ENCODE results near the gene HSFX3.

HSFX3 gene

GRCh38 chrX:149515954-149516602 is 33.6 kb downstream of the HSFX3 start:
- Histone ChIP-seq H3K4me3 (ENCODE audit: insufficient read length, low read depth) (no peak overlapping the region), H3K36me3 (ENCODE audit: insufficient read depth, insufficient read length, low read length) (no peaks in the 10 kb centered on the region), H3K9me3 (ENCODE audit: insufficient read depth, low read length) (no peaks in the 10 kb centered on the region), H3K4me1 (ENCODE audit: insufficient read depth, insufficient read length) (no peaks in the 10 kb centered on the region), H3K9ac (ENCODE audit: insufficient read length, low read depth) (no peak overlapping the region), H3K27me3 (ENCODE audit: insufficient read depth, insufficient read length) (no peaks in the 10 kb centered on the region)
- no peak for TF ChIP-seq ZNF274 (IDR thresholded peaks at IDR 0.05; ENCODE audit: low read depth, low read length)
- no peak for TF ChIP-seq YY1 (IDR thresholded peaks at IDR 0.05; ENCODE audit: insufficient read depth, insufficient read length)
- TF ChIP-seq SUZ12 (IDR thresholded peaks at IDR 0.05; ENCODE audit: extremely low read depth, insufficient read depth, insufficient read length) = no peak
- no peak for DNase-seq (ENCODE audit: low read depth, low spot score)

DNA sequence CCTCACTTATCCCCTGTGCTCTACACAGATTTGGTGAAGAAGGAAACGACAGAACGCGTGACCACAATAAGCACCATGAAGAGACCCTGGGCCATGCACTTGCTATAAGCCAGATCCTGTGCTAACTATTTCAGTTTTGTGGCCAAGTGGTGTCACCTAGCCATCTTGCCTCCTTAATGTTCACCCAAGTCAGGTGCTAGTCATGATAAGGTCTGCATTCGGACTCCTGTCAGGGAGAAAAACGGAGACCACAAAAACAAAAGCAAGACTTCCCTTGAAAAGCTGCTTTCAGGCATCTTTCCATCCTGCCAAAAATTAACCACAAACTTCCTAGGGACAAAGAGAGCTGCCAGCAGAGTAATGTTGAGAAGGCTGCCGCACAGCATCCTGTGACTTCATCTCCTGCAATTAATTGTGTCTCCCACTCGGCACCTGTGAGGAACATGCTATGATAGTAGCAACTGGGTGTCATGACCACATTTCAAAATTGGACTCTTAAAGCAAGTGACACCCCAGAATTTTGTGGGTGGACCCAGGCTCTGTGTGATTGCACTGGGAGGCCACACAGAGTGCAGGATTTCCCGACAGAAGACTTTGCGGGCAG is 35.8 kb downstream of the HSFX3 start:
- Histone ChIP-seq H3K36me3 (ENCODE audit: insufficient read depth, insufficient read length, low read length) (no peaks in the 10 kb centered on the region), H3K4me3 (ENCODE audit: insufficient read length, low read depth) (no peak overlapping the region), H3K27me3 (ENCODE audit: insufficient read depth, insufficient read length) (no peaks in the 10 kb centered on the region), H3K9me3 (ENCODE audit: insufficient read depth, low read length) (no peaks in the 10 kb centered on the region), H3K4me1 (ENCODE audit: insufficient read depth, insufficient read length) (no peaks in the 10 kb centered on the region), H3K9ac (ENCODE audit: insufficient read length, low read depth) (no peak overlapping the region)
- TF ChIP-seq YY1 (IDR thresholded peaks at IDR 0.05; ENCODE audit: insufficient read depth, insufficient read length) = no peak
- no peak for TF ChIP-seq ZNF274 (IDR thresholded peaks at IDR 0.05; ENCODE audit: low read depth, low read length)
- no peak for TF ChIP-seq SUZ12 (IDR thresholded peaks at IDR 0.05; ENCODE audit: extremely low read depth, insufficient read depth, insufficient read length)
- no peak for DNase-seq (ENCODE audit: low read depth, low spot score)

DNA sequence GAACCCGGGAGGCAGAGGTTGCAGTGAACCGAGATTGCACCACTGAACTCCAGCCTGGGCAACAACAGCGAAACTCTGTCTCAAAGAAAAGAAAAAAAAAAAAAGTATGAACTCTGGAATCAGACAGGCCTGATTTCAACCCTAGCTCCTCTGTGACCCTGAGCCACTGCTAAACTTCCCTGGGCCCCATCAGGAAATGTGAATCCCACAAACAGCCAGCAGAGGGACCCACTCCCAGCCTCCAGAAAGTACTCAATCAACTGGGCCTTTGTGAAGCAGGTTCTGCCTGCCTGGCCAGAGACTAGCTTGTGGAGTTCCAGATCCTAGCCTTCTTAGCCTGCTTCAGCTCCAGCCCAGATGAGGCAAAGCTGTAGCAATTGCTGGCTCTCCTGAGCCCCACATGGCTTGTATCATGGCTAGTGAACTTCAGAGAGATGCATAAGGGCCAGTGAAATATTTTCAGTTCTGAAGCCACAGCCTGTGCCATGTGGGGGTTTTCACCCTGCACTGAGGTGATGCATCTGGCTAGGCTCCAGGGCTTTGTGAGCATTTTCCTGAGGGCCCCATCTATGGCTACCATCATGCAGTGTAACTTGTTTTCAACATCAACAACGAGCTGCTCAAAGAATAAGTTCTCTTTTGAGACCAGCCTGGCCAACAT is 37.4 kb downstream of the HSFX3 start:
- TF ChIP-seq SUZ12 (IDR thresholded peaks at IDR 0.05; ENCODE audit: extremely low read depth, insufficient read depth, insufficient read length) (no peak), ZNF274 (IDR thresholded peaks at IDR 0.05; ENCODE audit: low read depth, low read length) (no peak), YY1 (IDR thresholded peaks at IDR 0.05; ENCODE audit: insufficient read depth, insufficient read length) (no peak)
- no peaks in the 10 kb centered on the region for H3K9me3 ChIP-seq (ENCODE audit: insufficient read depth, low read length)
- no peak for DNase-seq (ENCODE audit: low read depth, low spot score)

DNA sequence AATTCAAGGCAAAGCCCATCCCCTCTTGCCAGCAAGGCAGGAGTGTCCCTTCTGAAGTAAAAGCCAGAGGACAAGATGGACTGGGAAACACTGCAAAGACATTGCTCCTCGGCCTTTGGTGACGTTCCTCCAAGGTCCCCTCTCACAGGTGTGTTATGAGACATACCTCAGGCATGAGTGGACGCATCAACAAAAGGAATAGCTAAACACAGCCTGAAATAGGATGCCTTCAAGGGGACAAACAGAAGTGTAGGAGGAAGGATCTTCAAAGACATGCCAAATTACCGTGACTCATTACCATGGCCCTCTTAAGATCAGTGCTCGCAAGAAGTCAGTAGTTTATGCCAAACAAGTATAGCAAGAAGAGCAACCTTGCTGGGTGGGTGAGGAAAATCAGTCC is 38.6 kb downstream of the HSFX3 start:
- Histone ChIP-seq H3K9me3 (ENCODE audit: insufficient read depth, low read length) (no peaks in the 10 kb centered on the region), H3K36me3 (ENCODE audit: insufficient read depth, insufficient read length, low read length) (no peaks in the 10 kb centered on the region), H3K27me3 (ENCODE audit: insufficient read depth, insufficient read length) (no peaks in the 10 kb centered on the region), H3K4me3 (ENCODE audit: insufficient read length, low read depth) (no peak overlapping the region), H3K9ac (ENCODE audit: insufficient read length, low read depth) (no peak overlapping the region), H3K4me1 (ENCODE audit: insufficient read depth, insufficient read length) (no peaks in the 10 kb centered on the region)
- no peak for DNase-seq (ENCODE audit: low read depth, low spot score)
- TF ChIP-seq SUZ12 (IDR thresholded peaks at IDR 0.05; ENCODE audit: extremely low read depth, insufficient read depth, insufficient read length) (no peak), YY1 (IDR thresholded peaks at IDR 0.05; ENCODE audit: insufficient read depth, insufficient read length) (no peak), ZNF274 (IDR thresholded peaks at IDR 0.05; ENCODE audit: low read depth, low read length) (no peak)

More for the DNA sequence above, 37.4 kb downstream of the HSFX3 start:
- H3K9ac ChIP-seq (ENCODE audit: insufficient read length, low read depth) = no peak overlapping the region
- H3K4me3 ChIP-seq (ENCODE audit: insufficient read length, low read depth) = no peak overlapping the region
- H3K27me3 ChIP-seq (ENCODE audit: insufficient read depth, insufficient read length) = no peaks in the 10 kb centered on the region
- no peaks in the 10 kb centered on the region for H3K4me1 ChIP-seq (ENCODE audit: insufficient read depth, insufficient read length)
- no peaks in the 10 kb centered on the region for H3K36me3 ChIP-seq (ENCODE audit: insufficient read depth, insufficient read length, low read length)

DNA sequence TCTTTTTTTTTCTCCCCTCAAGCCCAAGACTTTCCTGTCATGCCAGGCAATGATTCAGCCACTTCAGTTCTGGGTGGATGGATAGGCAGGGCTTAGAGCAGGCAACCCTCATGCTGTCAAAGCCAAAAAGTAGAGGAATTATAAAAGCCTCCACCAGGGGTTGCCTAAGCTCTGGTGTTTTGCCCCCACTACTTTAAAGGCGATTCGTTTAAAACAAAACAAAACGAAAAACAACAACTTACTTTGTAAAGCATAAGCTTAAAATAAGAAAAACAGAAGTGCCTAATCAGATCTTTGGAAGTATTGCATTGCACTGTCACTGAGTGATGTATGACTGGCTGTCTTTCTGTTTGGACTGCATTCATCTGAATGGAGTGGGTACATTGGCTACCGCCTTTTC is 39.3 kb downstream of the HSFX3 start:
- H3K4me1 ChIP-seq (ENCODE audit: insufficient read depth, insufficient read length) = no peaks in the 10 kb centered on the region
- H3K36me3 ChIP-seq (ENCODE audit: insufficient read depth, insufficient read length, low read length) = no peaks in the 10 kb centered on the region
- DNase-seq (ENCODE audit: low read depth, low spot score) = no peak
- H3K4me3 ChIP-seq (ENCODE audit: insufficient read length, low read depth) = no peak overlapping the region
- no peak overlapping the region for H3K9ac ChIP-seq (ENCODE audit: insufficient read length, low read depth)
- no peaks in the 10 kb centered on the region for H3K27me3 ChIP-seq (ENCODE audit: insufficient read depth, insufficient read length)
- H3K9me3 ChIP-seq (ENCODE audit: insufficient read depth, low read length) = no peaks in the 10 kb centered on the region
- TF ChIP-seq ZNF274 (IDR thresholded peaks at IDR 0.05; ENCODE audit: low read depth, low read length) (no peak), SUZ12 (IDR thresholded peaks at IDR 0.05; ENCODE audit: extremely low read depth, insufficient read depth, insufficient read length) (no peak), YY1 (IDR thresholded peaks at IDR 0.05; ENCODE audit: insufficient read depth, insufficient read length) (no peak)

DNA sequence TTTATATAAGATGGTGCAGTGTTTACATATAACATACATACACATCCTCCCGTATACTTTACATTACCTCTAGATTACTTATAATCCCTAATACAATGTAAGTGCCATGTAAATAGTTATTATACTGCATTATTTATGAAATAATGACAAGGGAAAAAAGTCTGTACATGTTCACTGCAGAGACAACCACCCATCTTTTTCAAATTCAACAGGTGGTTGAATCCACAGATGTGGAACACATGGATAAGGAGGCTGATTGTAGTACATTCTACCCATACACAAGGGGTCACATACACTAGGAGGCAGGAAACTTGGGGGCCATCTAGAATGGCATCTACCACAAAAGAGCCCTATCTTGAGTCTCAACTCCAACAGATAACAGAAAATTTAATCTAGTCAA is 41.3 kb downstream of the HSFX3 start:
- TF ChIP-seq SUZ12 (IDR thresholded peaks at IDR 0.05; ENCODE audit: extremely low read depth, insufficient read depth, insufficient read length) (no peak), YY1 (IDR thresholded peaks at IDR 0.05; ENCODE audit: insufficient read depth, insufficient read length) (no peak), ZNF274 (IDR thresholded peaks at IDR 0.05; ENCODE audit: low read depth, low read length) (no peak)
- Histone ChIP-seq H3K9ac (ENCODE audit: insufficient read length, low read depth) (no peak overlapping the region), H3K9me3 (ENCODE audit: insufficient read depth, low read length) (no peaks in the 10 kb centered on the region), H3K36me3 (ENCODE audit: insufficient read depth, insufficient read length, low read length) (no peaks in the 10 kb centered on the region), H3K4me1 (ENCODE audit: insufficient read depth, insufficient read length) (no peaks in the 10 kb centered on the region), H3K4me3 (ENCODE audit: insufficient read length, low read depth) (no peak overlapping the region), H3K27me3 (ENCODE audit: insufficient read depth, insufficient read length) (no peaks in the 10 kb centered on the region)
- DNase-seq (ENCODE audit: low read depth, low spot score) = no peak

DNA sequence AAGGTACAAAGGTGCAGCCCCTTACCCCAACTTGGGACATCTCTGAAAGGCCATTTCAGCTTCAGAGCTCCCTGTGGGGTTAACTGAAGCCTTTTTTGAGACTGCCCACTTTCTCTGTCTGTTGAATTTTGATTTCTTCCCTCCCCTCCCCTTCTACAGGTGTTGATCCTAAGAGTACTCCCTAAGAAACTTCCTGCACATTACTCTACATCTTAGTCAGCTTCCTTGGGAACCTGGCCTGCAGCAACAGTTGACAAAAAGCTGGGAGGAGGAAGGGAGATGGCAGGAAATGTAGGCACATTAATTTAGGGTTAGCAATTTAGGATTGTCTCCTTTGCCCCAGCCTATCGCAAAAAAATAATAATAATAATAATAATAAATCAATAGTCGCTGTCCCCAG is 43.4 kb downstream of the HSFX3 start:
- H3K36me3 ChIP-seq (ENCODE audit: insufficient read depth, insufficient read length, low read length) = peaks cover 11% of the 10 kb centered on the region
- H3K9ac ChIP-seq (ENCODE audit: insufficient read length, low read depth) = no peak overlapping the region
- no peaks in the 10 kb centered on the region for H3K9me3 ChIP-seq (ENCODE audit: insufficient read depth, low read length)
- no peak overlapping the region for H3K4me3 ChIP-seq (ENCODE audit: insufficient read length, low read depth)
- DNase-seq (ENCODE audit: low read depth, low spot score) = no peak
- no peaks in the 10 kb centered on the region for H3K4me1 ChIP-seq (ENCODE audit: insufficient read depth, insufficient read length)
- TF ChIP-seq YY1 (IDR thresholded peaks at IDR 0.05; ENCODE audit: insufficient read depth, insufficient read length) = no peak
- no peak for TF ChIP-seq ZNF274 (IDR thresholded peaks at IDR 0.05; ENCODE audit: low read depth, low read length)
- TF ChIP-seq SUZ12 (IDR thresholded peaks at IDR 0.05; ENCODE audit: extremely low read depth, insufficient read depth, insufficient read length) = no peak
- H3K27me3 ChIP-seq (ENCODE audit: insufficient read depth, insufficient read length) = no peaks in the 10 kb centered on the region
